HG02943 (cell line): Measurements from ENCODE around the gene LDB2.

Source experiments
- ATAC-seq: cut with Tn5 transposase; IDR thresholded peaks from one replicate; pipeline ENCODE4 v1.9.1; 2021; ENCODE audit warnings: mild to moderate bottlenecking, low read depth, moderate library complexity; ENCODE audit not compliant: unreplicated experiment

Gene LDB2

DNA sequence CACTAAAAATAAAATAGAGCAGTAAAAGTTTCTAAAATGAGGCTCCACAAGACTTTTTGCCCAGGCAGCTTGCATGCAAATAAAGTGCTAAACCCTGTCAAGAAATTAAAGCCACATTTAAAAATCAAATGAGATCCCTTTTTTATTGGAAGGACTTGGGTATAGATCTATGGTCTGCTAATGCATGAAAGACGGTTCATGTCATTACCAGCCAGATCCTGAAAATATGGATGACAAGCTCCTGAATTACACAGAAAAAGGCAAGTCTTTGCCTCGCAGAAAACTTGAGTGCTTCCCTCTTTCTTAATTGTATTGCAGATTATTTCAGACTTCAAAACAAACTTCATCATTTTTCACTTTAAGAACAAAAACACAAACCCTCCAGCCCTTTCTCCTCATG is 169.6 kb downstream of the LDB2 start:
- no peak for ATAC-seq

- no peak for ATAC-seq
Measured at GRCh38 chr4:16728111-16728510, 170.3 kb downstream of the LDB2 start.

GRCh38 chr4:16727218-16727617 is 171.2 kb downstream of the LDB2 start:
- no peak for ATAC-seq

DNA sequence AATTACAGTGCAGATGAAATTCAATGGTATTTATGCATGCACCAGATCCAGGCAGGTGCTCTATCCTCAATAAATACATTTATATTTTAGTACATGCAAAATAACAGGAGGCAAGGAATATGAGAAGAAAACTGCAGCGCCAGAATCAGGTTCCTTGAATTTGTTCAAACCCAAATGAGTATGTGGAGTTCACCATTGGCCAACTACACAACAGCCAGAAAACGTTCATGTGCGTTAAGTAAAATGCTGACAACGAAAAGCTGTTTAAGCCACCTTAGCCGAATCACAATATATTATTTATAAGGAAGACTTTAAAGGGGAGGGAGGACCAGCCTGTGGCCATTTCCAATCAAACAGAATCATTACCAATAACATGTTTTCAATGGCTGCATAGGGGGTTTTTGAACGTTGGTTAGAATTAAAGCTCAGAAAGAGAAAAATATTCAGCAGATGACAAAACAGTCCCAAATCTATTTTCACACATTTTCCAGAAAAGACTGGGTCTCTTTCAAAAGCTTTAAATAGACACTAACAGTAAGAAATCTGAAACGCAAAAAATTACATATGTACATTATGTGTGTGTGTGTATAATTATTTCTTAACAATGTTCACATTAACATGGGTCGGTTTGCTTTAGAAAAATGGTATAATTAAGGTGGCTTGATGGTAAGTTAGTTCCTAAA is 171.9 kb downstream of the LDB2 start:
- no peak for ATAC-seq

DNA sequence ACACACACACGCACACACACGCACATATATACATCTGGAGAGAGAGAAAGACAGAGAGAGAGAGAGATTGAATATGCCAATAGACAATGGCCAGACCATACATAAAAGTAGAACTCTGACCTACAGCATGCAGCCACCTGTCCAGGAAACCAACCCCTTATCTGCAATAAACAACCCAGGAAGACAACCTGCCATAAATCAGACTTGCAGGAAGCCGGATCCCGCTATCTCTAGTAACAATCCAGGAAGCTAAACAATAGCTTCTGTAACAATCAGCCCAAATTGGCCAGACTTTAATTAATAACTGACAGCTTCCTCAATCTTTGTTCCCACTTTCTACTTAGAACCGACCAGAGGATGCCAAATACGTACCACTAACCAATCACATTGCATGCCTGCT is 173.2 kb downstream of the LDB2 start:
- no peak for ATAC-seq

GRCh38 chr4:16722416-16722815 is 176.0 kb downstream of the LDB2 start:
- no peak for ATAC-seq

GRCh38 chr4:16721613-16722291 is 176.7 kb downstream of the LDB2 start:
- no peak for ATAC-seq

- no peak for ATAC-seq
Measured at GRCh38 chr4:16720761-16721160, 177.7 kb downstream of the LDB2 start.

GRCh38 chr4:16717266-16717970 is 181.0 kb downstream of the LDB2 start:
- ATAC-seq: no peak

GRCh38 chr4:16715482-16715881 is 183.0 kb downstream of the LDB2 start:
- ATAC-seq: no peak

GRCh38 chr4:16714191-16714590 is 184.3 kb downstream of the LDB2 start:
- no peak for ATAC-seq

DNA sequence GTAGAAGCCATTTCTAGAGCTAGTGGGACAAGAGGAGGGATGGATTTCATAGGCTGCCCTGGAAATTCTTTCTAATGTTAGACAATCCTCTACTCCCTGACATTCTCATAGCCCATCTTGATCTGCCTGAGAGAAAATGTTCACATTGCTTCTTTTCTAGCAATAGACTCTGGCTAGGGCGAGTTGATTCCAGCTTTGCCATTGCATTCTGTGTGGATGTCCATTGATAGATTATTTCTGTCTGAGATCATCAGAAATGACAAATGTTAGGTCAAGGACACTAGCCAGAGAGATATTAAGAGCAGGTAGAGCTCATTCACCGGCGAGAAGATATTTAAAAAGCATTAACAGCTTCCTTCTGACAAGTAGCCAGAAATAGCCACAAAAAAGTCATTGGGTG is 184.7 kb downstream of the LDB2 start:
- ATAC-seq: no peak

DNA sequence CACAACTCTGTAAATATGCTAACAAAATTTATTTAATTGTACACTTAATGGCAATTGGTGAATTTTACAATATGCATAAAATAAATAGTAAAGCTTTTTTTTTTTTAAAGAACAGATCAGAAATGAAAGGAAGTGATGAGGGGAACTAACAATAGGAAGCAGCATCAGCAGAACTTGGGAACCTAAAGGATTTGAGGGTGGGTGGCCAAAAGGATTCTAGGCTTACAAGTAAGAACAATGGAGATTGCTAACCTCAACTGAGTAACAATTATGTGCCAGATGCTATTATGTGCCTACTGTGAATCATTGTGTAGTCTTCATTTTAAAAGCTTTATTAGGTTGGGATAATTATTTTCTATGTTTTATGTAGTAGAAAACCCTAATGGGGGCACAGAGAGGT is 185.2 kb downstream of the LDB2 start:
- ATAC-seq: no peak

- ATAC-seq: no peak
Measured at GRCh38 chr4:16710198-16710597, 188.2 kb downstream of the LDB2 start.

DNA sequence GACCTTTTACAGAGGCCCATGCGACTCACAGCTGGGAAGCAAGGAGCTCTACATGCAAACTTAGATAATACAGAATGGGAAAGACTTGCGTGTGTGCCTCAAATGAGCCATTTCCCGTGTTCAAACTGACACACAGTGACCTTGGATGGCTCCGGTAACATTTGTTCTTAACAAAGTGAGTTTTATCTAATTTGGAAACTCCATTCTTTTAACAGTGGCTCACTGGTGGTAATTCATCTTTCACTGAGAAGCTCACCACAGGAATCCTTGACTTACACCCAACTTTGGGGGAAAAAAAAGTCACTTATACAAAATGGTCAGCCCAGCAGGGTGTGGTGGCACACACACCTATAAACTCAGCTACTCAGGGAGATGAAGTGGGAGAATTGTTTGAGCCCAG is 190.6 kb downstream of the LDB2 start:
- ATAC-seq: no peak

- no peak for ATAC-seq
Measured at GRCh38 chr4:16706251-16706650, 192.2 kb downstream of the LDB2 start.

- no peak for ATAC-seq
Measured at GRCh38 chr4:16705341-16705740, 193.1 kb downstream of the LDB2 start.

DNA sequence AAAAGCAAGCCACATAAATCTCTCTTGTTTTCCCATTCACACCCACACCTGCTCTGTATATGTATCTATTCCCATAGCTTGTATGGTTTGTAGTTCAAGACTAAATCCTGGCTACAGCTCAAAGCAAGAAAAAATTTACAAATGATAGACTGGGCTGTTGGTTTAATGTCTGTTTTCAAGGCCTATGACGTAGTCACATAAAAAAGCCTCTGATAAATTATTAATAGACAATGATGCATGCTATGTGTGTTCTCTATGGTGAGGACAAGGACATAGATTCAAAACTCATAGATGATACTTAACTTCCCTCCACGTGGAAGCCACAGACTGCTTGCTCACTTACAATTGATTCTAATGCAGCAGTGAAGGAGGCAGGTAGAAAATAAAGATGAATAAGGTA is 194.0 kb downstream of the LDB2 start:
- ATAC-seq: no peak

DNA sequence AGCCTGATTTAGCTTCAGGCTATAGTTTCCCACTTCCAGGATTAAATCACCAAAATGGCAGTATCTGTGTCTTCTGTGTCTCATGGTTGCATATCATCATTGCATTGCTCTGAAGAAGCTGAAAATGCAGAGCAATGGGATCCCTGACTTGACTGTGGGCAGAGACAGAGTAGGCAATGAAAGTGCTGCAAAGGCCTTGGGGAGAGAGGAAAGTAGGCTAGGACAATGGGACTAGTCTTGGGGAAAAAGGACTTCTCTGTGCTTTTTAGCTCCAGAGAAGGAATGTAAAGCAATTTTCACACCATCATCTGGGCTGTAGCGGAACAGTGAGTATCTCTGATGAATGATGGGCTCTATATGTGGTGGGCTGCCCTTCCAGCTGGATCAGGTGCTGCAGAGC is 202.5 kb downstream of the LDB2 start:
- ATAC-seq: no peak

DNA sequence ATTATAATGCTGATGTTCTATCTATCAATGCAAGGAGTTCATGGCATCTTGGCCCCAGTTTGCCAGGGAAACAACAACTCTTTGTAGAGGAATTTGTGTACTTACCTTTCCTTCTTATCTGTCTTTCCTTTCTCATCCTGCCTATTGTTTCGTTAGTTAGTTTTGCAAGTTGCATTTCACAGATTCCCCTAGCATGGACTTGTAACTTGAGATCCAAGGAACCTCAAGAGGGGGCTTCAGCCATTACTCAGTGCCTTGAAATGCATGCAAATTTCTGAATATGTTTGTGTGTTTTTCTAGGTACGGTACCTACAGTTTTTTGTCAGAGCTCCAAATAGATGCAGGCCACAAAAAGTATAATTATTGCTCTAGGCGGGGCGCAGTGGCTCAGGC is 203.6 kb downstream of the LDB2 start:
- no peak for ATAC-seq

- no peak for ATAC-seq
Measured at GRCh38 chr4:16694173-16694883, 204.1 kb downstream of the LDB2 start.
